Fibroblast of lung (primary cell): ENCODE results near the gene JAKMIP1.

Experiments
- EZH2 ChIP-seq: IDR thresholded peaks from 2 replicates; pipeline ENCODE4 v1.5.1; 2012; ENCODE audit warnings: low read length, control low read depth, mild to moderate bottlenecking; ENCODE audit errors: missing control alignments
- TF ChIP-seq, protein P1 (sequence below), 2 donors: IDR thresholded peaks in 1 of 2; conservative IDR thresholded peaks in 1 of 2; 1 replicate in 1 of 2; 2 replicates in 1 of 2; pipeline ENCODE4 v1.5.1; 2011 to 2012; ENCODE audit warnings: low read length in 2 of 2, control low read depth in 1 of 2, inconsistent platforms in 1 of 2, low read depth in 1 of 2, mild to moderate bottlenecking in 1 of 2

DNA sequence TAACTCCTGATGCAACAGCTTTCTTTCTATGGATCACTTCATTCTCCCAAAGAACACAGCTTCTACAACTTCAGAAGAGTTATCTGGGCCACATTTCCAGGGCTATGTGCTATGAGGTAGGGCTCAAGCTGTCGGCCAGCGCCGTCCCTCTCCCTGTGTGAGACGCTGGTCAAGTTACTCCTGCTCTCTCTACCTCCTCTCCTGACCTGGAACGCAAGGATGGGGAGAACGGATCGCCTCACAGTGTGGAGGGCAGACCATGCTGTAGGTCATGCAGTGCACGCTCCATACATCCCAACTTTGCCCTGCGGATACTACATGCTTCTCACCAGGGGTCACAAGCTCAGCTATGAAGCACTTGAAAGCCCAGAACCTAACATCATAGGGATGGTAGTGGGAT is 42.4 kb downstream of the JAKMIP1 start:
- TF ChIP-seq, protein P1, sequence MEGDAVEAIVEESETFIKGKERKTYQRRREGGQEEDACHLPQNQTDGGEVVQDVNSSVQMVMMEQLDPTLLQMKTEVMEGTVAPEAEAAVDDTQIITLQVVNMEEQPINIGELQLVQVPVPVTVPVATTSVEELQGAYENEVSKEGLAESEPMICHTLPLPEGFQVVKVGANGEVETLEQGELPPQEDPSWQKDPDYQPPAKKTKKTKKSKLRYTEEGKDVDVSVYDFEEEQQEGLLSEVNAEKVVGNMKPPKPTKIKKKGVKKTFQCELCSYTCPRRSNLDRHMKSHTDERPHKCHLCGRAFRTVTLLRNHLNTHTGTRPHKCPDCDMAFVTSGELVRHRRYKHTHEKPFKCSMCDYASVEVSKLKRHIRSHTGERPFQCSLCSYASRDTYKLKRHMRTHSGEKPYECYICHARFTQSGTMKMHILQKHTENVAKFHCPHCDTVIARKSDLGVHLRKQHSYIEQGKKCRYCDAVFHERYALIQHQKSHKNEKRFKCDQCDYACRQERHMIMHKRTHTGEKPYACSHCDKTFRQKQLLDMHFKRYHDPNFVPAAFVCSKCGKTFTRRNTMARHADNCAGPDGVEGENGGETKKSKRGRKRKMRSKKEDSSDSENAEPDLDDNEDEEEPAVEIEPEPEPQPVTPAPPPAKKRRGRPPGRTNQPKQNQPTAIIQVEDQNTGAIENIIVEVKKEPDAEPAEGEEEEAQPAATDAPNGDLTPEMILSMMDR (conservative IDR thresholded peaks at IDR 0.05 in 1 of 2, IDR thresholded peaks at IDR 0.05 in 1 of 2; ENCODE audit: low read depth in 1 of 2, low read length in 2 of 2), result no peak
- TF ChIP-seq EZH2, result no peak
